ENCODE results near the gene ZFAND2A. TPM values are rescaled to one million over a fixed set of nuclear protein-coding genes. Genes with fewer than 3 reads are reported as not detected.

Gene ZFAND2A
- total RNA-seq, 1 experiment from 2014 or later, result 51.2 TPM

DNA sequence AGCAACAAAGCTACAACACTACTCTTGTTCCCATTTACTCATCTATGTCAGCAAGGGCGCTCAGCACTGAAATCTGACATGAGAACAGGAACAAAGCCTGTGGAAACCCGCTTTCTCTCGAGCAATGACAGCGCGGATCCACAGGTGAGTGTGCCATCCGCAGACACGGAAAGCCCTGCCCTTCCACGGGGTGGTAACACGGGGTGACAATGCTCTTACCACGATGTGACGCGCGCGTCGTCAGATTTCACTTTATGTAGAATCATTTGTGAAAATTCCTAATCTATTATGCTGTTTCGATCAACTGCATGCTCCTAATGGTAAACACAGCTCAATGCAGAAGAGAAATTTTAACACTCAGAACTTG, 34.4 kb downstream of the ZFAND2A start:
- H3F3A ChIP-seq (ENCODE audit: insufficient read depth, low read depth), result 0 out of 2 replicates have a peak, but pooled peaks cover 5% of the 10 kb centered on the region

DNA sequence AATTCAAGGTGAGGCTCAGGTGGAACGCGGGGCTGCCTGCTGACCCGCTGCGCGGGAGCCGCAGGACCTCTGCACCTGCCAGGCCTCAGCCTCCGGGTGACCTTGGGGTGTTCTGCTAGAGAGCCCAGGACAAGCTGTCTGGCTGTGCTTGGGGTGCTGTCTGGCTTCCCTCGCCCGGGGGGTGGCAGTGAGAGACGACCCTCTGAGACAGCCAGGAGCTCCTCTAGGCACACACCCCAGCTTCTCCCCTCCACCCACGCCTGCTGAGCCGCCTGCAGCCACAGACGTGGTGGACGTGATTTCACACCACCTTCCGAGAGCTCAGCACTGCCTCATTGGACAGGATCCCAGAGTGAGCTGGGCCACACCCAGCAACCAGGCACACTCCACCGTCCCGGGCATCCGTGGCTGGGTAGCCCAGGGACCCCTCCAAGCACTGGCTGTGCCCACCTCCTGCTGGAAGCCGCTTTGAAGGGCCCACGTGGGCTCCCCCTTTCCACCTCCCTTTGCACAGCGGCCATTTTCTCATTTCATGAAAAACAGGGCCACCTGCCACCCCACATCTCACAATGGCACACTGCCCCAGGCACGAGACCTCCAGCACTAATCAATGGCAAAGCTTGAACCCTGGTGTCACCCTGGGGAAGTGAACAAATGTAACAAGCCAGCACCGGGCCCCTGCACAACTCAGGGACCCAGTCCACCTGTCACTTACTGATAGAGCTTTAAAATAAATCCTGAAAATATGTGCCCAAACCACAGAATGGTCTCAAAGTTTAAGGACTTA, 35.0 kb downstream of the ZFAND2A start:
- TF ChIP-seq, protein P1, sequence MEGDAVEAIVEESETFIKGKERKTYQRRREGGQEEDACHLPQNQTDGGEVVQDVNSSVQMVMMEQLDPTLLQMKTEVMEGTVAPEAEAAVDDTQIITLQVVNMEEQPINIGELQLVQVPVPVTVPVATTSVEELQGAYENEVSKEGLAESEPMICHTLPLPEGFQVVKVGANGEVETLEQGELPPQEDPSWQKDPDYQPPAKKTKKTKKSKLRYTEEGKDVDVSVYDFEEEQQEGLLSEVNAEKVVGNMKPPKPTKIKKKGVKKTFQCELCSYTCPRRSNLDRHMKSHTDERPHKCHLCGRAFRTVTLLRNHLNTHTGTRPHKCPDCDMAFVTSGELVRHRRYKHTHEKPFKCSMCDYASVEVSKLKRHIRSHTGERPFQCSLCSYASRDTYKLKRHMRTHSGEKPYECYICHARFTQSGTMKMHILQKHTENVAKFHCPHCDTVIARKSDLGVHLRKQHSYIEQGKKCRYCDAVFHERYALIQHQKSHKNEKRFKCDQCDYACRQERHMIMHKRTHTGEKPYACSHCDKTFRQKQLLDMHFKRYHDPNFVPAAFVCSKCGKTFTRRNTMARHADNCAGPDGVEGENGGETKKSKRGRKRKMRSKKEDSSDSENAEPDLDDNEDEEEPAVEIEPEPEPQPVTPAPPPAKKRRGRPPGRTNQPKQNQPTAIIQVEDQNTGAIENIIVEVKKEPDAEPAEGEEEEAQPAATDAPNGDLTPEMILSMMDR (conservative IDR thresholded peaks at IDR 0.05), result no peak
- no peak for TF ChIP-seq EZH2 (IDR thresholded peaks at IDR 0.05; ENCODE audit: low read depth)

More for the DNA sequence above, 34.4 kb downstream of the ZFAND2A start:
- DNase-seq, result no peak
- ChIA-PET CTCF (no interaction called here), POLR2A (ENCODE audit: unreplicated experiment) (no interaction called here)
- peaks cover 20% of the 10 kb centered on the region for H3K79me2 ChIP-seq (ENCODE audit: low read depth)
- H3K9me2 ChIP-seq (ENCODE audit: insufficient read depth), result no peaks in the 10 kb centered on the region
- H4K20me1 ChIP-seq (ENCODE audit: insufficient read depth), result peaks cover 27% of the 10 kb centered on the region
- no peaks in the 10 kb centered on the region for H3K4me1 ChIP-seq (replicated peaks; ENCODE audit: insufficient read depth)
- no peak overlapping the region for H3K4me2 ChIP-seq
- intact Hi-C loops (cut with micrococcal nuclease; ENCODE audit: unreplicated experiment), result no loop called here
- no peak overlapping the region for H3K27ac ChIP-seq
- BruUV-seq (replicated peaks), result TSS peak; percentile 13
- H2AFZ ChIP-seq, result no peak overlapping the region
- no peak overlapping the region for H3K4me3 ChIP-seq
- no peaks in the 10 kb centered on the region for H3K9me3 ChIP-seq (ENCODE audit: insufficient read depth, low read depth)
- H3K36me3 ChIP-seq (ENCODE audit: low read depth), result peaks cover 12% of the 10 kb centered on the region
- H3K27me3 ChIP-seq (ENCODE audit: insufficient read depth, low read depth), result no peaks in the 10 kb centered on the region
- no peak for TF ChIP-seq EZH2 (IDR thresholded peaks at IDR 0.05; ENCODE audit: low read depth)

DNA sequence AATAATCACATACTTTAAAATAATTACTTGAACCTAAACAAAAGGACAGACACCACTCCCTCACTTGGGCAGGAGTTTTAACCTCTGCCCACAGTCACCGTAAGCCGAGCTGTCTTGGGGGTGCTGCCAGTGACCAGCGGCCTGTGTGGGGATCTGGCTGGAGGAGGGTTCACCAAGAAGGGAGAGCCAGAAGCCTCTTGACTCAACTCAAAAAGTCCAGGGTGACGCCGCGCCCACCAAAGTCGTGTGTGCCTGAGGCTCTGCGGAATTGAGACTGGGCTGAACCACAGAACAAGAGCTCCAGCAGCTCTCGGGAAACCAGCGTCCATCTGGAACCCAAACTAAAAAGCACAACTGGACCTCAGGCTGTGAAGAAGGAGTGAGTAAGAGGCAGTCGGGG, 35.8 kb downstream of the ZFAND2A start:
- Histone ChIP-seq H2AFZ (no peak overlapping the region), H3K36me3 (ENCODE audit: low read depth) (peaks cover 6% of the 10 kb centered on the region), H3F3A (ENCODE audit: insufficient read depth, low read depth) (0 out of 2 replicates have a peak, but pooled peaks cover 6% of the 10 kb centered on the region), H3K4me3 (no peak overlapping the region), H3K9me2 (ENCODE audit: insufficient read depth) (no peaks in the 10 kb centered on the region), H3K79me2 (ENCODE audit: low read depth) (peaks cover 13% of the 10 kb centered on the region; the same call in 1 of the 2 replicates), H4K20me1 (ENCODE audit: insufficient read depth) (peaks cover 23% of the 10 kb centered on the region), H3K27ac (no peak overlapping the region), H3K4me2 (no peak overlapping the region), H3K4me1 (replicated peaks; ENCODE audit: insufficient read depth) (no peaks in the 10 kb centered on the region), H3K27me3 (ENCODE audit: insufficient read depth, low read depth) (no peaks in the 10 kb centered on the region), H3K9me3 (ENCODE audit: insufficient read depth, low read depth) (no peaks in the 10 kb centered on the region)
- DNase-seq, result no peak
- ChIA-PET POLR2A (ENCODE audit: unreplicated experiment) (no interaction called here), CTCF (no interaction called here)
- TF ChIP-seq EZH2 (IDR thresholded peaks at IDR 0.05; ENCODE audit: low read depth), result no peak
- BruUV-seq (replicated peaks), result no TSS peak
- intact Hi-C loops (cut with micrococcal nuclease; ENCODE audit: unreplicated experiment), result no loop called here

More for the DNA sequence above, 35.0 kb downstream of the ZFAND2A start:
- intact Hi-C loops (cut with micrococcal nuclease; ENCODE audit: unreplicated experiment), result no loop called here
- Histone ChIP-seq H3K9me2 (ENCODE audit: insufficient read depth) (no peaks in the 10 kb centered on the region), H2AFZ (no peak overlapping the region), H3F3A (ENCODE audit: insufficient read depth, low read depth) (0 out of 2 replicates have a peak, but pooled peaks cover 6% of the 10 kb centered on the region), H3K79me2 (ENCODE audit: low read depth) (peaks cover 19% of the 10 kb centered on the region), H3K27ac (no peak overlapping the region), H3K36me3 (ENCODE audit: low read depth) (peaks cover 12% of the 10 kb centered on the region), H4K20me1 (ENCODE audit: insufficient read depth) (peaks cover 28% of the 10 kb centered on the region), H3K4me2 (no peak overlapping the region), H3K9me3 (ENCODE audit: insufficient read depth, low read depth) (no peaks in the 10 kb centered on the region), H3K4me1 (replicated peaks; ENCODE audit: insufficient read depth) (no peaks in the 10 kb centered on the region), H3K27me3 (ENCODE audit: insufficient read depth, low read depth) (no peaks in the 10 kb centered on the region), H3K4me3 (no peak overlapping the region)
- no TSS peak for BruUV-seq (replicated peaks)
- ChIA-PET CTCF (no interaction called here), POLR2A (ENCODE audit: unreplicated experiment) (no interaction called here)
- no peak for DNase-seq

DNA sequence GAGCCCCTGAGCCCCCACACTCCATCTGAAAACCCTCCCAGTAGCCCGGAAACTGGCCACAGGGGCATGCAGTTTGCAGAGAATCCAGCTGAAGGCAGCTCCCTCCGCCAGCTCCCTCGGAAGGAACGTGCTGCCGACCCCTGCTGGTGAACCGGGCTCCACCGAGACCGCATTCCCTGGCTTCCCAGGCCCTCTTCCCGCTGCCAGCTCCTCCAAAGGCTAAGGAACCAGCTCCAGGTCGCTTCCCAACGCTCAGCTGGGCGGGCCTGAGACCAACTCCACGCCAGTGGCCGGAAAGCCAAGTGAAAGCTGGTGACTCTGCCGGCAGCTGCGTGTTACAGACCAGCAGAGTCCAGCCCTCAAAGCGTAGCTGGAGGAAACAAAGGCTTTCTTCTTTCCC, 36.3 kb downstream of the ZFAND2A start:
- Histone ChIP-seq H3K4me2 (no peak overlapping the region), H3K79me2 (ENCODE audit: low read depth) (peaks cover 13% of the 10 kb centered on the region; the same call in 1 of the 2 replicates), H4K20me1 (ENCODE audit: insufficient read depth) (peaks cover 23% of the 10 kb centered on the region), H3K9me2 (ENCODE audit: insufficient read depth) (no peaks in the 10 kb centered on the region), H3K27ac (no peak overlapping the region), H3K4me1 (replicated peaks; ENCODE audit: insufficient read depth) (no peaks in the 10 kb centered on the region), H3F3A (ENCODE audit: insufficient read depth, low read depth) (0 out of 2 replicates have a peak, but pooled peaks cover 6% of the 10 kb centered on the region), H3K27me3 (ENCODE audit: insufficient read depth, low read depth) (no peaks in the 10 kb centered on the region), H2AFZ (no peak overlapping the region), H3K9me3 (ENCODE audit: insufficient read depth, low read depth) (no peaks in the 10 kb centered on the region), H3K36me3 (ENCODE audit: low read depth) (peaks cover 6% of the 10 kb centered on the region), H3K4me3 (no peak overlapping the region)
- POLR2A ChIA-PET (ENCODE audit: unreplicated experiment), result no interaction called here
- TF ChIP-seq, protein P1 (conservative IDR thresholded peaks at IDR 0.05), result no peak
- no peak for TF ChIP-seq EZH2 (IDR thresholded peaks at IDR 0.05; ENCODE audit: low read depth)
- BruUV-seq (replicated peaks), result no TSS peak
- intact Hi-C loops (cut with micrococcal nuclease; ENCODE audit: unreplicated experiment), result no loop called here
- CTCF ChIA-PET, result no interaction called here
- DNase-seq, result no peak

Data from PC-9 (cell line).